Stimulated activated CD8-positive, alpha-beta memory T cell treated with anti-CD3 and anti-CD28 coated beads, Interleukin-4, amount 100 ng/mL, for 1 hour (primary cell): ENCODE data around the gene DDB1.
"Not testable (repeated sequence)": the region's sequence is repeated elsewhere in the genome, so short reads cannot be mapped to it uniquely, and the experiment has no call there.

Experiments
- DNase-seq, 2 donors: peaks; one replicate each; pipeline ENCODE4 v3.0.0-alpha.2; 2020; ENCODE audit warnings: low read depth in 2 of 2, low spot score in 1 of 2

The DDB1 gene

GRCh38 chr11:61272731-61273130 is 60.2 kb downstream of the DDB1 start:
- no peak for DNase-seq

DNA sequence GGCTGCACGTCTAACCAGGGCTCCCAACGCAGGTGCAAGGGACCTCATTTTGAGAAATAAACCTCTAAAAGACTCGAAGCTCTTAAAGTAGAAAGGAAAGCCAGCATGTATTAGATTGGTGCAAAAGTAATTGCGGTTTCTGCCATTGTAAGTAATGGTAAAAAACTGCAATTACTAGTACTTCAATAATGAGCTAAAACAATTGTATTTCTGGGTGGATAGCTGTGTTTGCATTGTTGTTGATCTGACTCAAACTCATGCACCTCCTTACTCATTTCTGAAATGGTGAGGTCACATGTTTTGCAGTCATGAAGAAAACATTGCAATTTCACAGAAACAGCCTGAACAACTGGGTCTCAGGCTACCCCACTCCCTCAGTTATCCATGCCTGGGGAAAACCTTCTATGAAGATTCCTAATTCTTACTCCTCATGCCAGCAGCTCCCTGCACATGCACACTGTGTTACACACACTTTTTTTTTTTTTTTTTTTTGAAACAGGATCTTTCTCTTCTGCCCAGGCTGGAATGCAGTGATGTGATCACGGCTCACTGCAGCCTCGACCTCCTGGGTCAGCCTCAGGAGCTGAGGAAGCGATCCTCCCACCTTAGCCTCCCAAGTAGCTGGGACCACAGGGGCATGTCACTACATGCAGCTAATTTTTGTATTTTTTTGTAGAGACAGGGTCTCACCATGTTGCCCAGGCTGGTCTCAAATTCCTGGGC is 62.4 kb downstream of the DDB1 start:
- no peak for DNase-seq

DNA sequence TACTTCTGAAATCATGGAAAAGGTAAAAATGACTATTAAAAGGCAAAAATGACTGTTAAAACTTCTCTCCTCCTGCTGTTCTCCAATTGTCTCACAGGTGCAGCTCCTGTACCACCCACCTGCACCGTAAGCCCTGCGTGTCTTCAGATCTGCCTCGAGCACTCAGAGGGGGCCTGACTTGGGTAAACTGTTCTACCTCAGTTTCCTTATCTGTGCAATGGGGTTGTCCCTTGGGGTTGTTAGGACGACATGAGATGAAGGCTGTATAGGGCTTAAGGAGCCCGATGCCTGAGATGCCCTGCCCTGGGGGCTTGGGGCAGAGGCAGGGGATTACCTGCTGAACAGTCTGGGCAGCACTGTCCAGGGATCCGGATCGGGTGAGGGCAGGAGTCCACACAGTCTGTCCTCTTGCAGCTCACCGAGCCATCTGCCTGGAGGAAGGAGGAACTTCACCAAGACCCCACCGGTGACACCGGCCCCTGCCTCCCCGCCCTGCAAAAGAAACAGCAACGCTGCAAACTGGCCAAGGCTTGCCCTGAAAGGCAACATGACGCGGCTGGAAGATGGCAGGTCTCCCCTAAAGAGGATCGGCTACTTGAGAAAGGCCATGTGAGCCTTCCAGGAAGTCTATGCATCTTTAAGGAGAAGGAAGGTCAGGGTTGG is 64.2 kb downstream of the DDB1 start:
- DNase-seq = no peak

DNA sequence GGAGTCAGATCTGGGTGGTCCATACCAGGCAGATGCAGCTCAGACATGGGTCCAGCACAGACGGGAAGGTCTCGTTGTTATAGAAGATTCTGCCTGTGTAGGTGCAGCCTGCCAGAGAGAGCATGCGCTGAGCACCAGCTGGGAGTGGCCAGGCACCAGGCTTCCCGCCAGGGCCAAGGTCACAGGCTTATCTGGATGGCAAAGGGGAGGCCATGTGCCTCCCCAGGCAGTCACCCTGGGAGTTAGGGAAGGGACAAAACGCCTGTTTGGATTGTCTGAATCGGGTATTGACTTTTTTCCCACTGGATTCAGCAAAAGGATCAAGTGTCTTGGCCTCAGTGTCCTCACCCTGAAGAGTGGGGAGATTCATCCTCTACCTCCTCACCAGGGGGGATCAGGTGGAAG is 65.5 kb downstream of the DDB1 start:
- no peak for DNase-seq

GRCh38 chr11:61266602-61267001 is 66.3 kb downstream of the DDB1 start:
- DNase-seq = no peak

DNA sequence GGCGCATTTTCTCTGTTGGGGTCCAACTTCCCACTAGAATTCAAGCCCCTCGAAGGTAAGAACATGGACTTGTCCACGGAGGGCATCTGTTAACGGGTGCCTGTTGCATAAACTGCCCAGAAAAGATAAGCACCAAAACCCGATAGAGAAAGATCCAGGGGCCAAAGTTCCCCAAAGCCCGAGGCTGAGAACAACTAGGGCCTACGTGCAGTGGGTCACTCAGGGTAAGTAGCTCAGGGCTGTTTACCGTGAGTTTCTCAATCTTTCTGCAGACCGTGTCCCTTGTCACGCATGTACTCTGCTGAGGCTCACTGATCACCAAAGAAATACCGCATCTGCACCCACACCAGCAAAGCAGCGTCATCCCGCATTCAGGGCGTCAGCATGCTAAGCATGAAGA is 67.5 kb downstream of the DDB1 start:
- no peak for DNase-seq

- DNase-seq = no peak
Observed at GRCh38 chr11:61264795-61265194, 68.1 kb downstream of the DDB1 start.

- no peak for DNase-seq
Observed at GRCh38 chr11:61264371-61264770, 68.5 kb downstream of the DDB1 start.

DNA sequence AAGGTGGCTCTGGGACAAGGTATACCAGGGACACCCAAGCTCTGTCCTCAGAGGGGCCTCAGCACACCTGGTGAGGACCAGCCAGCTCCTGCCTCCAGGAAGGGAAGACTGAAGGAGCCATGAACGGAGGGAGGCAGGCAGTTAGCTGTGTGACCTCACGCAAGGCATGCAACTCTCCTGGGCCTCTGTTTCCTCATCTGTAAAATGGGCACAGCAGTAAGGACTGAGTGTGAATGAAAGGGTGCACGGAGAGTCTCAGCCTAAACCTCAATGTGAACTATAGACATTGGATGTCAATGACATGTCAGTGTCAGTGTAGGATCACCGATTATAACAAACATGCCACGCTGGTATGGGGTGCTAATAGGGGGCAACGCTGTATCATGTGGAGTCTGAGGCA is 73.5 kb downstream of the DDB1 start:
- DNase-seq = no peak

- DNase-seq = no peak
Observed at GRCh38 chr11:61258546-61258945, 74.4 kb downstream of the DDB1 start.

GRCh38 chr11:61256710-61257482 is 76.0 kb downstream of the DDB1 start:
- no peak for DNase-seq

DNA sequence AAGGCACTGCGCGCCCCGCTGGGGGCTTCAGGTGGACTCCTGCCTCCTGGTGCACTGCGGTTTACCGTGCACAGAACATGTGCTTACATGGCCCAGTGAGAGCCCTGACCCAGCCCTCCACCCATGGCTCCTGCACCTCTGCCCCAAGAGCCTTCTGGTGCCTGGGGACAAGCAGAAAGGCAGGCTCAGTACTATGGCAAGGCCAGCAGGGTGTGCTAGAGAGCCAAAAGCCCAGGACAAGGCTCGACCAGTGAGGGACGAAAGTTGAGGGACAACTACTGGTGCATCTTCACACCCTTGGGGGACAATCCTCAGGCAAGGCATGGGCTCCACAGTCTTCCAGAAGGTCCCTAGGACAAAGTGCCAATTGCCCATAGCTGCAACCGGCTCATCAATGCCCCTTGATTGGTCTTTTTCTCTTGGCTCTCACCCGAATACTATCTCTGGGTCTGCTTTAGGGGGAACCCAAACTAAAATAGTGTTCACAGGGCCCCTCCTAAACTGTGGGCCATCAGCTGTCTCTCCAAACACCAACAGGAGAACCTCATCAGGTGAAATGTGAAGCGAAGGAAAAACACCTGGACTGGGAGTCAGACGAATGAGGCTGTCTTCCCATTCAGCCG is 78.4 kb downstream of the DDB1 start:
- DNase-seq = peak in 1 of 2 donors; percentile 25

- not testable (repeated sequence) for DNase-seq
Observed at GRCh38 chr11:61252332-61252731, 80.6 kb downstream of the DDB1 start.

- DNase-seq = not testable (repeated sequence)
Observed at GRCh38 chr11:61250796-61251765, 81.8 kb downstream of the DDB1 start.
